NK-92 treated with Interleukin-12 subunit alpha and Interleukin-12 subunit beta, amount 100 ng/mL, for 24 hours (cell line): Measurements from ENCODE around the gene APLNR.

ENCODE experiments used
- DNase-seq: peaks from one replicate; lab custom pipeline; 2025; lab: John Stamatoyannopoulos, UW

Gene APLNR

DNA sequence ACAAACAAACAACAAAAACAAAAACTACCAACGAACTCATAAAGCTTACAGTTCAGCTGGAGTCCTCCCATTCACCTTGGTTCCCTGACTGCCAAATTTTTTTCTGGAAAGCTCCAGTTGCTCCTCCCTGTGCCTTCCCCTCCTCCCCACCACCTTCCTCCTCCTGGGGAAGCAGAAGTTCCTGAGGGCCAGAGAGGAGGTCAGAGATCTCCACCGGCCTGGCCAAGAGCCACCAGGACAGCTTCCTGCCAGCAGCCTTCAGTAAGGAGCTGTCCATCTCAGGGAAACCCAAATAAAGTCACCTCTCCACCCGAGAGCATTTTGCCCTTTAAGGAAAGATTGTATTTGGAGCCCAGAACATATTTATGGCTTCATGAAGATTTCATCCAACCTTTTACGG, 20.0 kb downstream of the APLNR start:
- DNase-seq = no peak

DNA sequence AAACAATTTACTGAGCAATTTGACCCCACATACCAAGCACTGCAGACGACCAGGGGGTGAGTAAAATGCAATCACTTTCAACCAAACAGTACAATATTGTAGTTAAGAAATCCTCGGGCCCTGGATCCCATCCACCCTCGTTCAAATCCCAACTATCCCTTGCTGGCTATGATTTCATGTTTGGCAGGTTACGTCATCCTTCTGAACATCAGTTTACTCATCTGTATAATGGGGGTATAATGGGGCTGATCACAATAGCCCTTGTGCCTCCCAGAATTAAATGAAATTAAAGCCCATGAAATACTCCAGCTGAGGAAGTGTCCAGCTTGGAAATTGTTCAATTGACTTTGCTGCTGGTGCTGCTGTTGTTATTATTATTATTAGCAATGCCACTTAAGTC, 20.6 kb downstream of the APLNR start:
- no peak for DNase-seq

- DNase-seq = no peak
Observed at GRCh38 chr11:57214494-57214893, 22.6 kb downstream of the APLNR start.

- no peak for DNase-seq
Observed at GRCh38 chr11:57214098-57214417, 23.0 kb downstream of the APLNR start.

GRCh38 chr11:57213342-57214097, 23.5 kb downstream of the APLNR start:
- no peak for DNase-seq

GRCh38 chr11:57210781-57211180, 26.3 kb downstream of the APLNR start:
- no peak for DNase-seq

GRCh38 chr11:57207168-57207567, 29.9 kb downstream of the APLNR start:
- DNase-seq = no peak

- DNase-seq = no peak
Observed at GRCh38 chr11:57205041-57205641, 31.9 kb downstream of the APLNR start.

- no peak for DNase-seq
Observed at GRCh38 chr11:57203882-57204480, 33.1 kb downstream of the APLNR start.

DNA sequence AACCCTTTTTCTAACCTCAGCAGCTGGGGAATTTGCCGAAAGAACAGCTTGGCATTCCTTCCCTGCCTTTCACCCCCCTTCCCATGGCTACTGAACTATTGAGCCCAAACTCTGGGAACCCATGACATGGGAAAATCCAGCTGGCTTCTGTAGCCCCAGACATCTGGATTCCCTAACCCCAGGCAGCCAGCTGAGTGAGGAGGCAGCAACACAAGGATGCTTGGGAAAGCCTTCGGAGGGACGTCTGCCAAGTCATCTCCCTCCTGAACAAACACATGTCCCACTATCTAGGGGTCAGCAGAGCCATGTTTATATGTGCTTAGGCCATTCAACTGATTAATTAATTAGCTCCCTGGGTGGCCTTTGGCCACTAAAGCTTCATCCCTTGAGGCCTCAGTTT, 33.7 kb downstream of the APLNR start:
- DNase-seq = no peak

GRCh38 chr11:57202281-57202680, 34.8 kb downstream of the APLNR start:
- no peak for DNase-seq

DNA sequence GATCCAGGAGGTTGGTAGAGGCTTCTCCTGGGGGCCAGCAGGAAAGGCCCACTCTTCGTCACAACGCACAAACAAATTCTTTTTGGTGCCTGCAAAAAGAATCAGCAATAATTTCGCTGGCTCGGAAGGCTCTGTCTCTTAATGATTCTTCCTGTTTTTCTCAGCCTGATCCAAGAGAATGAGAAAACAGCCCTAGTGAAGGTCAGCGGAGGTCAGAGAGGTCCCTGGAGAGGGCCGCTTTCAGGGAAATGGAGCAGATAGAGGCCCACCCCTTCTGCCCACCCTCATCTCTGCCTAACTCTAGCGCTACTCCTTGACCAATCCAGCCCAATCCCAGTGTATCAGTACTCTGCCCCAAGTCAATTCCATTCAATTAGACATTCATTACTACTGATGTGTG, 36.1 kb downstream of the APLNR start:
- no peak for DNase-seq

DNA sequence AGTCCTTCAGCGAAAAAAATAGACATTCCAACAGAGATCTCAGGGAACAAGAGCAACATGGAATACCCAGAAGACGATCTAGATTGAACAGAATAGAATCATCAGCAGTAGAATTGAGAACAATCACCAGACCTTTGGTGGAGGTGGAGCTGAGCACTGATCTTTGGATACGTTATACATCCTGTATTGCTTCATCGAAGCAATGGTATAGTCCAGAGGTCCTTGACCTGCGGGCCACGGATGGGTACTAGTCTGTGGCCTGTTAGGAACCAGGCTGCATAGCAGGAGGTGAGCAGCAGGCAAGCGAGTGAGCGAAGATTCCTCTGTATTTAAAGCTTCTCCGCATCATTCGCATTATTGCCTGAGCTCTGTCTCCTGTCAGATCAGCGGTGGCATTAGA, 37.7 kb downstream of the APLNR start:
- DNase-seq = no peak

GRCh38 chr11:57197762-57198161, 39.3 kb downstream of the APLNR start:
- DNase-seq = no peak

DNA sequence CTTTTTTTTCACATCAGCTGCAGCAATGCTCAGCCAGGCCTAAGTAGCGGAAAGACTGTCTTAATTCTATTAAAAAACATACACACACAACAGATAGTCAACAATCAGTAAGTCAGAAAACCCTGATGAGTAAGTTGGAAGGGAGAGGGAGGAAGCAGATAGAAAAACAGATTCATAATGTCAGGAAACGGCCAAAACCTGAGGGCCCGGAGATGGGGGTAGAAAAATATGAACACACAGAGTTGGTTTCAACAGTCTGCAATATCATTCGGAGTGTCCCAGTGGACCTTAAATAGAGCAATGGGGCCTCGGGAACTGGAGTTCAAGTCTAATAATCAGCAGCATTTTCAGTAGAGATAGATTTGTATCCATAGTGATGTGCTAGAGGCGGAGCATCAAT, 40.5 kb downstream of the APLNR start:
- DNase-seq = no peak

- DNase-seq = no peak
Observed at GRCh38 chr11:57192316-57192715, 44.7 kb downstream of the APLNR start.

- no peak for DNase-seq
Observed at GRCh38 chr11:57191311-57192219, 45.5 kb downstream of the APLNR start.

DNA sequence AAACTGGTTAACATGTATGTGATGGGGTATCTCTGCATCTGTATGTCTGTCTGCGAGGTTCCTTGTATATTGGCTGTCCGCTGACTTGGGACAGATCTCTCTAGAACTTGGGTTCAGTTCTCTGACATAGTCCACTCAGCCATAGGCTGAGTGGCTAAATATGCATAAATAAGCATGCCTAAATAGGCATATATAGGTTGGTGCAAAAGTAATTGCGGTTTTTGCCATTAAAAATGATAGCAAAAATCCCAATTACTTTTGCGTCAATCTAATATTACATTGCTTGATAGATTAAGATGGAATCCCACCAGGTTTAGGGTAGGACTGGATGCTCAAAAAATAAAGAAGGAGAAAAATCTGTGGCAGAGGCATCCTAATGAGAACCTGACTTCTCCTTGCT, 46.5 kb downstream of the APLNR start:
- no peak for DNase-seq
